GM19395 (cell line): Measurements from ENCODE around the gene FKBP1B.
"Not testable (repeated sequence)": the region's sequence is repeated elsewhere in the genome, so short reads cannot be mapped to it uniquely, and the experiment has no call there.

Experiments used
- ATAC-seq: cut with Tn5 transposase; IDR thresholded peaks from one replicate; pipeline ENCODE4 v1.9.1; 2021; ENCODE audit warnings: mild to moderate bottlenecking, moderate library complexity; ENCODE audit not compliant: unreplicated experiment

Gene FKBP1B

DNA sequence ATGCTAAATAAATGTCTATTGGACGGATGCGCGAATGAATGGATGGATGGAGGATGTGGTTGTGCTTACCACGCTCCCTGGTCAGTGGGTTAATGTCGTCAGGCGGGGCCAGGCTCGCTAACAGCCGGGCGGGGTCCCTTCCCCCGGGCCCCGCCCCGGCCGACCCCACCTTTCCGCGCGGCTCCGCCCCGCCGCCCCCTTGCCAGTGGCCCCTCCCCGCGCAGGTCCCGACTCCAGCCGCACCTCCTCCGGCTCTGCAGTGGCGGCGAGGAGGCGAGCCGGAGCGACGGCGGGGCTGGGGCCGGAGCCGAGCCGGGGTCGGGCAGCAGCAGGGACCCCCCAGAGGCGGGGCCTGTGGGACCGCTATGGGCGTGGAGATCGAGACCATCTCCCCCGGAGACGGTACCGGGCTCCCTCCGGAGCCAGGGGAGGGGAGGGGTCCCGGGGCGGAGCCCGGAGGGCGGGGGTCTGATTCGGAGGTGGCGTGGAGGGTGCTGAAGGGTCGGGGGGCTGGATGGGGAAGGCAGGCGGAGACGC lies at the start of gene FKBP1B:
FKBP1B (plus strand) TSS at position 257 of the 537 bp plus-strand sequence; CDS start at position 366, 109 bp downstream.
- ATAC-seq: no peak

DNA sequence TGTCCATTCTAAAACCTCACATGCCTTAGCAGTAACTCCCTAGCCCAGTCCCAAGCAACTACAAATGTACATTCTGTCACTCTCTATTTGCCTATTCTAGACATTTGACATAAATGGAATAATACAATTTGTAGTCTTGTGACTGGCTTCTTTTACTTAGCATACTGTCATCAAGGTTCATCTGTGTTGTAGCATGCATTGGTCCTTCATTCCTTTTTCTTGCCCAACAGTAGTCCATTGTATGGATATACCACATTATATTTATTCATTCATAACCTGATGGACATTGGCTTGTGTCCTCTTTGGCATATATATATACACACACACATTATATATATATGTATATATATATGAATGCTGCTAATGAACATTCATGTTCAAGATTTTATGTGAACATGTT lies 41.8 kb upstream of the FKBP1B start:
- ATAC-seq: no peak

DNA sequence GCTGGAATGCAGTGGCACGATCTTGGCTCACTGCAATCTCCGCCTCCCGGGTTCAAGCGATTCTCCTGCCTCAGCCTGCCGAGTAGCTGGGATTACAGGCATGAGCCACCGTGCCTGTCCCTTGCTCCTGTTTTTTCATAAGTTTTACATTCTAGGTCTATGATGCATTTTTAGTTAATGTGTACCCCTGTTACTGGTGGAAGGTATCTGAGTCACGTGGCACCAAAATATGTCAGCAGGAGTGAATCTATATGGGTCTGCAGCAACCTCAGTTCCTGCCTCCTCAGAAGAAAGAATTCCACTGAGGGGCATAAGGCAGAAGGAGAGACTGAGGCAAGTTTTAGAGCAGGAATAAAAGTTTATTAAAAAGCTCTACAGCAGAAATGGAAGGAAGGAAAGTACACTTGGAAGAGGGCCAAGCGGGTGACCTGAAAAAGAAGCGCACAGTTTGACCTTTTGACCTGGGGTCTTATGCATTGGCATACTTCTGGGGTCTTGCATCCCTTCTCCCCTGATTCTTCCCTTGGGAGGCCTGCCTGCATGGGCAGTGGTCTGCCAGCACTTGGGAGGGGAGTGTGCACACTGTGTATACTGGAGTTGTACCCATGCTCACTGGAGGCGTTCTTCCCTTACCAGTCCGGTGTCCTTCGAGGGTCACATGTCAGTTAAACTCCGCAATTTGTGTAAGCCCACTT lies 40.7 kb upstream of the FKBP1B start:
- ATAC-seq: no peak

DNA sequence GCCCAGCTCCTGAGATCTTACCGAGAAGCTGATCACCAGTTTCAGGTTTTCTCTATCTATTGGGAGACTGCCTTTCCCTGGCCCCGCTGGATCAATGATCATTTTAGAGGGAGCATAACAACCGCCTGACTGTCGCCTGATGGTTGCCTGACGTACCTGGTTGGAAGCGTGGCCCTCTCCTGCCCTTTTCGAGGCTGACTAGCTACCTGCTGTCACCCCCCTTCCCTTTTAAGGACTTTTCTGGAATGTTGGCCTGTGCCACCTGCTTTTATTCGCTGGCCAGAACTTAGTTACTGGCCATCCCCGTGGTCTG lies 40.2 kb upstream of the FKBP1B start:
- ATAC-seq: no peak

DNA sequence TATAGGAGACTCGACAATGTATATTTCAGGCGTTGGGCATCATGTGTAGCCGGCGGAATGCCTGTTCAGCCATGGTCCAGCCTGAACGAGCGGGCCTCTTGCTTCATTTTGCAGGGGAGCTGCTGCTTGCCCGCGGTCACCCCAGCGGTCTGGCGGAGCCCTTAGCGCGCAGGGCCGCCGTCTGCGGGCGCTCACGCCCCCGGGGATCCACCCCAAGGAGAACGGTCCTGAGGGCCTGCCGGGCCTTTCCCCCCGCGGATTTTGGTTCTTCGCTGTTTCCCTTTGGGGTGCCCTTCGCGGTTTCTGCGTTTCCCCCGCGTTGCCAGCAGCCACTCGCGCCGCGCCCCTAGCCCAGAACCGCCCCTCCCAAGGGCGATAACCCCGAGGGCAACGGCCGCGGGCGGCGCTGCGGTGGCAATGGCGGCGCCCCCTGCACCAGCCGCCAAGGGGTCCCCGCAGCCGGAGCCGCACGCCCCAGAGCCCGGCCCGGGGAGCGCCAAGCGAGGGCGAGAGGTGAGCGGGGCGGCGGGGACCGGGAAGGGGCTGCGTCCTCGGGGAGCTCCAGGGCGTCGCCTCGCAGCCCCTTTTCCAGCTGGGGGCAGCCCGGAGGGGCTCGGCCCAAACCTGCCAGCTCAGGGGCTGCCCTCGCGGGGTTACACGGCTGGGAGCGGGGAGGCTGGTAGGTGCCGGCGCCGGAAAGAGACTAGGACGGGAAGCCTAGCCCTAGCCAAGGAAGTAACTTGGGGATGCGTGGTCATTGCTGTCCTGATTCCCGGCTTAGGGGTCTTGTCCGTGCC lies 39.7 kb upstream of the FKBP1B start, which contains the start of gene MFSD2B:
MFSD2B (plus strand) TSS at position 406 of the 797 bp plus-strand sequence; CDS start at position 418, 12 bp downstream.
- ATAC-seq: no peak

DNA sequence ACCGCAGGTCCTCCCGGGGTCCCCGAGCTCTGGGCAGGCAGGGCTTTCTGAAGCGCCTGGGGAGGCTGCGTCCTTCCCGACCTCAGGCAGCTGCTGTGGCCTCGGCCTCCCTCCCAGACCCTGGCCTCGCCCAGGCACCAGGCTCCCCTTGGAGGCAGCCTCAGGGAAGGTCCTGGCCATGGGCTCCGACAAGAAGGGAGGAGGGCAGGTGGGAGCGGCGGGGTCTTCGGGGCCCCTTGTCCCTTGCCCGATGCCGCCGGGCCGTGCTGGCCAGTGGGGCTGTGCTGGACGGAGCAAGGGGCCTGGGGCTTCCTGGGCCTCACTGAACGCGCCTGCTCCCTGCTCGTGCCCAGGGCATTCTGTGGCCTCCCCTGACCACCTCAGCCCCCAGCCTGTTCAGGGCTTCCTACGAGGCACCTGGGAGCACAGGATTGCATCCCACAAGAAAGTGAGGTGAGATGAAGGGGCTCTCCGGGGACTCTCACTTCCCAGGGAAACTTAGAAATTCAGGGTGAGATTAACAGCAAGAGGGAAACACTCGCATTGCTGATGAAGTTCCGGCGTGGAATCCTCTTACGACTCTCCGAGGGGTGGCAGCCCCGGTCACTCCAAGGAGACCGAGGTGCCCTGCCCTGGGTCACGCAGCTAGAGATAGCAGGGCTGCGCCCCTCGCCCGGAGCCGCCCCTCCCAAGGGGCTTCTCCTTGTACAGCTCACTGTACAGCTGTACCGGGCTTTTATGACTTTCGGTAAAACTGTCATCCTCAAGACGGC lies 38.9 kb upstream of the FKBP1B start:
- no peak for ATAC-seq

DNA sequence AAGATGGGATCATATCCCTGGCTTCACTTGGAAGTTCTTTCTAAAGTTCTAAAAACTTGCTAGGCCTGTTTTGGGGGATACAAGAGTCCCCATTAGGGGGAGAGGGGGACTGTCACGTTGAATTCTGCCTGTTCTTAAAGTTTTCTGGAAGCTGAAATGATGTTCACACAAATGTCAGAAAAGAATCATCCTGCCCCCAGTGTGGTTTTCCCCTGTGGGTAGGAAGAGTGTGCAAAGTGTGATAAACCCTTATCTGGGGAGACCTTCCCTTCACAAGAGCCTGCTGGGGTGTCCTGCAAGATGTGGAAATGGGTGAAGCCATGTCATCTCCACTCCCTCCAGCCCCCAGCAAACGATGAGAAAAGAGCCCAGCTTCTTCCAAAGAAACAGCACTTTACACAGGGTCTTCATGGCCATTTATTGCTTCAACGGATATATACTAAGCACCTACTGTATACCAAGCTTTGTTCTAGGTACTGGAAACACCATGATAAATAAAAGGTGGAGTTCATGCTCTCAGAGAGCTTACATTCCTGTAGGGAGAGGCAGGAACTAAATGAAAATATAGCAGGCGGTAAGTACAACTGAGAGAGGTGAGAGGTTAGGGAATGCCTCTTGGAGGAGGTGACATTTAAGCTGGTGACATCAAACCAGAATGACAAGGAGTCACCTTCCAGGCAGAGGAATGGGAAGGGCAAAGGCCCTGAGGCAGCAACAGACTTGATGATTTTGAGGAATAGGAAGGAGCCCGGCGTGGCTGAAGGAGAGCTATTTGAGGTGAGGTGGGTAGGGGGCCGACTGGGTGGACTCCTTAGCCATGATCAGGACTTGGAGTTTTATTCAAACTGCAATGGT lies 38.1 kb upstream of the FKBP1B start:
- ATAC-seq: no peak

DNA sequence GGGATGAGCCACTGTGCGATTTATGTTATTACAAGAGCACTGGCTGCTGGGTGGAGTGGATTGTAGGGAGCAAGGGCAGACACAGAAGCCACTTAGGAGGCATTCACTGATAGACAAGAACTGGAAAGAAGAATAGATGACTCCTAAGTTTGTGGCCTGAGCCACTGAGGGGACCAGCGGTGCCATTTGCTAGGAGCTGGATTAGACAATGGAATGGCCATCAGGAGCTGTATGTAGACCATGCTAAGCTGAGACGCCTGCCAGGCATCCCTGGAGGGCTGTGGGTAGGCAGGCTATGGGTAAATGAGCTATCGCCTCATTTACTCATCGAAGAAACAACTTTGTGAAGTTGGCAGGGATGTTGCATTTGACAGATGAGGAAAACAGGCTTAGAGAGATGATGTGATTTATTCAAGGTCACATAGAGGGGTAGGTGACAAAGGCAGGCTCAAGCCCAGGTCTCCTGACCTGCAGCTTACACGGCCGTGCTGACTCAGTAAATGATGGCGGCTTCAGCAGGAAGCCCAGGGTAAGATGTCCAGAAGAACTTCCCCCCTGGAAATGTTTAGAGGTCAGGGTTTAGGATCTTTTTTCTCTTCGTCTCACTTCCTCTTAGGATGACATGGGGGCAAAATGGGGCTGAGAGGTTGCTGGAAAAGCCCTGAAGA lies 36.9 kb upstream of the FKBP1B start:
- no peak for ATAC-seq

DNA sequence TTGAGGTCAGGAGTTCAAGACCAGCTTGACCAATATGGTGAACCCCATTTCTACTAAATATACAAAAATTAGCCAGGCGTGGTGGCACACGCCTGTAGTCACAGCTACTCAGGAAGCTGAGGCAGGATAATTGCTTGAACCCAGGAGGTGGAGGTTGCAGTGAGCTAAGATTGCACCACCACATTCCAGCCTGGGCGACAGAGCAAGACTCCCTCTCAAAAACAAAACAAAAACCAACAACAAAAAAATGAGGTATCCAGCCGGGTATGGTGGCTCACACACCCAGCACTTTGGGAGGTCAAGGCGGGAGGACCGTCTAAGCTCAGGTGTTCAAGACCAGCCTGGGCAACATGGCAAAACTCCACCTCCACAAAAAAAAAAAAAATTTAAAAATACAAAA lies 34.6 kb upstream of the FKBP1B start:
- ATAC-seq: not testable (repeated sequence)

DNA sequence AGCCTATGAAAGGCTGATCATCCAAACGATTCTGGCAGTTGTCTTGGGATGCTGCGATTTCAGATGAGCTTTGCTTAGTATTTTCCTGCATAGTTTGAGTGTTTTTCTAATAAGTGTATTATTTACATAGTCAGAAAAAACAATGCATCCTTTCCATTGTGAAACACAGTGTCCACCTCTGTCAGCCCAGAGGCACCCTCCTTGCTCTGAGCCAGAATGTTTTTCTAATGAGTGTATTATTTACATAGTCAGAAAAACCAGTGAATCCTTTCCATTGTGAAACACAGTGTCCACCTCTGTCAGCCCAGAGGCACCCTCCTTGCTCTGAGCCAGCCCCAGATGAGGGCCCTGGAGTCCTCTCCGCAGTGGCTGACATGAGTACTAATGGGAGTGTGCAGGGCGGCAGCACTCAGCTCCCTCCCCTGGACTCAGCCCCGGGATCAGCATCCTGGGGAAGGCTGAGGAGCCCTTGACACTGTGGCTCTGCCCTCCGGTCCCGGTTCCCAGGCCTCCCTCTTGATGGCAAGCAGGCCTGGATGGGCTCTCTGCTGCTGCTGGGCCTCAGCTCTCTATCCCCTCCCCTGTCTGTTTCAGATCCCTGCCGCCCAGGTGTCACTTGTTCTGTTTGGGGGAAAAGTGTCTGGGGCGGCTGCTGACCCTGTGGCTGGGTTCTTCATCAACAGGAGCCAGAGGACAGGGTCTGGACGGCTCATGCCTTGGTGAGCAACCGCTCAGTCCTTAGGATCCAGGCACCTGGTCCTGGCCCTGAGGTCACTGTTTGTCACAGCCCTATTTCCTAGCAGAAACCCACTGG lies 33.8 kb upstream of the FKBP1B start:
- ATAC-seq: no peak

DNA sequence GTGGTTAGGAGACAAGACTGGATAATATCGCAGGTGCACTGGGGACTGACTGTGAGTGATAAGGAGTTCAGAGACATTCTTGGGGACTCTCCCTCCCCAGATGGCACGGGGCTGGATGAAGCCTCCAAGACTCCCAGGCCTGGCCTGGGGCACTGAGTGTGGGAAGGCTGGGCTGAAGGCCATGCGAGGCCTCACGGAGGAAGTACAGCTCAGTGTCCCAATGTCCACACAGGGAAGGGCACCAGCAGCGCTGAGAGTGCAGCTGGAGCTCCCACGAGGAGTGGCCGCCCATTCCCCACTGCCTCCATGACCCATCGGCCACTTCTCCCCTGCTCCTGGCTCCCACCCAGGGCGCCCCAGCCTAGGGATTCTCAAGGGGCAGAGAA lies 33.2 kb upstream of the FKBP1B start:
- ATAC-seq: no peak

DNA sequence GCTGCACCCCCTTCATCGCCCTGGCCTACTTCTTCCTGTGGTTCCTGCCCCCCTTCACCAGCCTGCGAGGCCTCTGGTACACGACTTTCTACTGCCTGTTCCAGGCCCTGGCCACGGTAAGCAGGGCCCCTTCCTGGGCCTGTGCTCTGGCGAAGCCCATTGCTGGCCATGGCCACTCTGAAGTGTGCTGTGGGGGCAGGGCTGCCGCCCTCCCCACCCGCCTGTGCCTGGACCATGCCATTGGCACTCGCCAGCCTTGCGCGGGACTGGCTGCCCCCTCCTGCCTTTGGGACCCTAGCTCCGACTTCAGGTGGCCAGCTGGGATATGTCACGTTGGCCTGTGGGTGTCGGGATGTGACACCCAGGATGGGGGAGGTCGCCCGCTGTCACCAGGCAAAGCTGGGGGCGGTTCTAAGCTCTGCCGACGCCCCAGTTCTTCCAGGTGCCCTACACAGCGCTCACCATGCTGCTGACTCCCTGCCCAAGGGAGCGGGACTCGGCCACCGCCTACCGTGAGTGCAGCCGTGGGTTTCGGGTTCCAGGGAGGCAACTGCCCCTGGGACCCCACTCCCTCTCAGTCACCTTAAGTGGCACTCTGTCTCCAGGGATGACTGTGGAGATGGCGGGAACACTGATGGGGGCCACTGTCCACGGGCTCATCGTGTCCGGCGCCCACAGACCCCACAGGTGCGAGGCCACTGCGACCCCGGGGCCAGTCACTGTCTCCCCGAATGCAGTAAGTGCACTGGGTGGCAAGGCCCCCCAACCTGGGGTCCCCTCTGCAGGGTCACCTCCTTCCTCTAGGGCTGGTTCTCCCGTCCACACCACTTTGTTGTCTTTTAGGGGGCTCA lies 32.5 kb upstream of the FKBP1B start:
- no peak for ATAC-seq

DNA sequence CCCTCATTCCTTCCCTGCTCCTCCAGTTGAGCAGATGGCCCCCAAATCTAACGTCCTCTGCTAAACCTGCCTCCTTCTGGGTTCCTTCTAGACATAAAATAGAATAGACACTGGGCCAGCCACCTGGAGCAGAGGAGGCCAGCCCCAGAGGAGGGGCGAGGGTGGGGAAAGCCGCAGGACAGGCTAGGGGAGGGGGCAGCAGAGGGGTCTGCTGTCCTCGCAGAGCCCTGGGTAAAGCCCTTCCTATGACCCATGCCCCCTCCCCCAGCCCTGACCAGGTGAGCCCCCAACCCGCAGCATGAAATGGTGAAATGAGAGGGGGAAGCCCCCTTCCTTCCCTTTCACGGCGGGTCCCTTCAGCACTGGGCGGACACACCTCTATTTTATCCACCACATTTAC lies 31.8 kb upstream of the FKBP1B start:
- no peak for ATAC-seq

DNA sequence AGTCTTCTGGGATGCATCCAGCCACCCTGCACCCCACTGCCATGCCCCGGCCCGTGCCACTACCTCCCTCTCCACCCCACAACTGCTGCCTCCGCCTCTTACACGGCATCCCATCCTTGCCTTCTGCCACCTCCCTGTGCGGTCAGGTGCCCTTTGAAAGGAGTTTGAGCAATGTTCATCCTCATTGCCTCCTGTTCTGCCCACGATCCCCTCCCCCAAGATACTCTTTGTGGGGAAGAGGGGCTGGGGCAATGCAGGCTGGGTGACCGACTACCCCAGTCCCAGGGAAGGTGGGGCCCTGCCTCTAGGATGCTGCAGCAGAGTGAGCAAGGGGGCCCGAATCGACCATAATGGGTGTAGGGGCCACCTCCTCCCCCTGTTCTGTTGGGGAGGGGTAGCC lies 31.3 kb upstream of the FKBP1B start:
- ATAC-seq: no peak

DNA sequence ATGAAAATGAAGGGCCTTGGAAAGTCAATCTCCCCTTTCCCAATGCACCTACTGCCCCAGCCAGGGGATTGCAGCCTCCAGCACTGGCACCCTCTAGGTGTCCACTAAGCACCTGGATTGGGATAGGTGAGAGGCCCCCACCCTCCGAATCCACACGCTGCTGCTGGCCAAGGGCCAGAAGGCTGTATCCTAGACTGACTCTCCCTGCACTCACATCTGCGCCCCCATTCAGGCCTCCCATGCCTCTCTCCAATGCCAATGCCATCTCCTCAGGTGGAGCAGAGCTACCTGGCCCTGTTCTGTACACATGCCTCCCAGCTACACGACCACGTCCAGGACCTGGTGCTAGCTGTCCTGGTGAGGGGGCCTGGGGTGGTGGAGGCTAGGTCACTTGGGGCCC lies 29.8 kb upstream of the FKBP1B start:
- no peak for ATAC-seq

DNA sequence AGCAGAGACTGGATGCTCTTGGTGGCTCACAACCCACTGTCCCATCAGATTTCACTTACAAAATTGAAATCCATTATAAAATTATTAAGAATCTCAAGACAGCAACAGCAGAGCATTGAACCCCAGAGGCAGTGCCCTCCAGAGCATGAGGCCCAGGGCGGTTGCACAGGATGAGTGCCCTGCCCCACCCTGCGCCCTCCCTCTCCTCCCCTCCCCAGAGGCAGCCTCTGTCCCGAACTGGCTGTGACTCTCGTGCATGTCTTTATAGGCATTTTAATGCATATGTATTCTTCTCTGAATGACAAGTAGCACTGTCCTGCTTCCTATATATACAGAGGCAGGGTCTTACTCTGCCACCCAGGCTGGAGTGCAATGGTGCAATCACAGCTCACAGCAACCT lies 29.3 kb upstream of the FKBP1B start:
- no peak for ATAC-seq

DNA sequence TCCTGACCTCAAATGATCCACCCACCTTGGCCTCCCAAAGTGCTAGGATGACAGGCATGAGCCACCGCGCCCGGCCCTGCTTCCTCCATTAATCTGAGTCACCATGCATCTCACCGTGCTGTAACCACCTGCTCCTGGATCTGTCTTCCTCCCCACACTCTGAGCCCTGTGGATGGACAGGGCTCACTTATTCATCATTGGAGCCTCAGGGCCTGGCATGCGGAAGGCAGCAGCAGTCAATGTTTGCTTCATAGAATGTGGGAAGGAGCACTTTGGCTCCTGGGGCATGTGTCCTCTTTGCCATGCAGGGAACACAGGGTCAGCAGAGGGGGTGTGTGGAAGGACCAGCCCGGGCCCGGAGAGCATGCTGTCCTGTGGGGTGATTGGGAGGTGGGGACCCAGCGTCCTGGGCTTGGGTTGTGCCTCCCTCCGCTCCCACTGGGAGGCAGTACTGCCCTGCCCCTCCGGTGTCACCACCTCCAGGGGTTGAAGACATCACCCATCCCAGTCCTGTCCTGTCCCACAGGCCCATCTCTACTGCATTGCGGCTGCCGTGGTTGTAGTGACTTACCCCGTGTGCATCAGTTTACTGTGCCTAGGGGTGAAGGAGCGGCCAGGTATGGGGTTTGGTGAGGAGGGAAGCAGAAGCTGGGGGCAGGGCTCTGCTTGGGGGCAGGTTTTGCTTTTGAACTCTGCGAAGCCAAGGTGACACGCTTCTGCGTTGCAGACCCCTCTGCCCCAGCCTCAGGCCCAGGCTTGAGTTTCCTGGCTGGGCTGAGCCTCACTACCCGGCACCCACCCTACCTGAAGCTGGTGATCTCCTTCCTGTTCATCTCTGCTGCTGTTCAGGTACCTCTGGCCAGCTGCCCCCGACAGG lies 28.2 kb upstream of the FKBP1B start:
- ATAC-seq: no peak
